IMR-90 (cell line): ENCODE results near the gene BTBD2. TPM values are rescaled to one million over a fixed set of nuclear protein-coding genes. Genes with fewer than 3 reads are reported as not detected.

ENCODE experiments used
- ATAC-seq: fragments of 200-7000 bp; cut with Tn5 transposase; 2 replicates; pipeline ENCODE4 v1.9.1; 2020; ENCODE audit warnings: low read depth, mild to moderate bottlenecking, moderate library complexity
- BruUV-seq: library from RNA; stranded (reverse); fragments of 400-500 nt; replicated peaks from 2 replicates; lab custom pipeline; 2021; lab: Mats Ljungman, UMichigan
- CTCF ChIA-PET: fragments of 300-600 bp; formaldehyde crosslinking; extraction: SDS; loops from one replicate; lab custom pipeline; 2021; ENCODE audit warnings: antibody characterized with exemption; lab: Yijun Ruan, JAX
- POLR2A ChIA-PET: fragments of 300-600 bp; sonication (Branson Sonifier 250); formaldehyde crosslinking; loops from one replicate; lab custom pipeline; 2022; ENCODE audit warnings: antibody characterized with exemption; ENCODE audit not compliant: unreplicated experiment; lab: Charles Lee
- DNase-seq: peaks from one replicate; pipeline ENCODE4 v3.0.0; 2013
- H2AFZ ChIP-seq: replicated peaks from 2 replicates; pipeline ENCODE3; 2013; ENCODE audit warnings: low read length, mild to moderate bottlenecking; ENCODE audit not compliant: poor library complexity
- H2AK5ac ChIP-seq: 2 replicates; pipeline ENCODE4 v1.6.1; 2013; ENCODE audit warnings: low read depth, low read length, inconsistent platforms
- H2AK9ac ChIP-seq: replicated peaks from 2 replicates; pipeline ENCODE3; 2013; ENCODE audit warnings: mild to moderate bottlenecking, low read depth, low read length, moderate library complexity; ENCODE audit not compliant: poor library complexity
- H2BK120ac ChIP-seq: 2 replicates; pipeline ENCODE4 v1.6.1; 2013; ENCODE audit warnings: low read depth, low read length, inconsistent platforms
- H2BK15ac ChIP-seq: 3 replicates; pipeline ENCODE4 v1.6.1; 2013; ENCODE audit warnings: low read depth, low read length, inconsistent platforms
- H2BK20ac ChIP-seq: 2 replicates; pipeline ENCODE4 v1.6.1; 2013; ENCODE audit warnings: low read depth, mild to moderate bottlenecking, inconsistent platforms, low read length, moderate library complexity
- H2BK5ac ChIP-seq: 2 replicates; pipeline ENCODE4 v1.6.1; 2013; ENCODE audit warnings: mild to moderate bottlenecking, low read depth, low read length, inconsistent platforms; ENCODE audit not compliant: poor library complexity, severe bottlenecking
- H3K14ac ChIP-seq: replicated peaks from 2 replicates; pipeline ENCODE4 v1.6.1; 2013; ENCODE audit warnings: low read depth, low read length, inconsistent platforms
- H3K18ac ChIP-seq: 2 replicates; pipeline ENCODE4 v1.6.1; 2013; ENCODE audit warnings: low read depth, low read length, control low read depth
- H3K23ac ChIP-seq: 2 replicates; pipeline ENCODE4 v1.6.1; 2013; ENCODE audit warnings: low read depth, low read length, inconsistent platforms
- H3K27ac ChIP-seq: 2 replicates; pipeline ENCODE4 v1.5.1; 2013; ENCODE audit warnings: mild to moderate bottlenecking, control low read depth, low read length; ENCODE audit not compliant: insufficient read depth
- H3K27me3 ChIP-seq: 2 replicates; pipeline ENCODE4 v1.6.1; 2013; ENCODE audit warnings: low read length; ENCODE audit not compliant: control insufficient read depth, insufficient read depth
- H3K36me3 ChIP-seq: 2 replicates; pipeline ENCODE4 v1.6.1; 2013; ENCODE audit warnings: low read length, mixed read lengths; ENCODE audit not compliant: control insufficient read depth, insufficient read depth
- H3K4ac ChIP-seq: 2 replicates; pipeline ENCODE4 v1.6.1; 2013; ENCODE audit warnings: low read depth, low read length, inconsistent platforms
- H3K4me1 ChIP-seq: 2 replicates; pipeline ENCODE4 v1.6.1; 2013; ENCODE audit warnings: low read length, mixed read lengths; ENCODE audit not compliant: control insufficient read depth, insufficient read depth
- H3K4me2 ChIP-seq: 2 replicates; pipeline ENCODE4 v1.6.1; 2013; ENCODE audit warnings: low read depth, mild to moderate bottlenecking, control low read depth, low read length, moderate library complexity
- H3K4me3 ChIP-seq: 2 replicates; pipeline ENCODE4 v1.5.1; 2013; ENCODE audit warnings: low read depth, mild to moderate bottlenecking, control low read depth, low read length, moderate library complexity; ENCODE audit not compliant: insufficient read depth
- H3K56ac ChIP-seq: 2 replicates; pipeline ENCODE4 v1.6.1; 2013; ENCODE audit warnings: low read length, inconsistent platforms; ENCODE audit not compliant: insufficient read depth; ENCODE audit errors: extremely low read depth
- H3K79me1 ChIP-seq, 2 experiments: 2 replicates each; pipeline ENCODE4 v1.6.1; 2013; ENCODE audit warnings: low read length in 2 of 2, inconsistent platforms in 1 of 2, low read depth in 1 of 2
- H3K9ac ChIP-seq: 2 replicates; pipeline ENCODE4 v1.6.1; 2013; ENCODE audit warnings: low read depth, low read length, control low read depth
- H3K9me1 ChIP-seq: 2 replicates; pipeline ENCODE4 v1.6.1; 2013; ENCODE audit warnings: low read length, inconsistent platforms; ENCODE audit not compliant: insufficient read depth
- H3K9me3 ChIP-seq: 2 replicates; pipeline ENCODE4 v1.6.1; 2013; ENCODE audit warnings: low read length; ENCODE audit not compliant: control insufficient read depth, insufficient read depth
- H4K20me1 ChIP-seq: 2 replicates; pipeline ENCODE4 v1.6.1; 2013; ENCODE audit warnings: low read length, inconsistent platforms; ENCODE audit not compliant: insufficient read depth
- H4K5ac ChIP-seq: 2 replicates; pipeline ENCODE4 v1.6.1; 2013; ENCODE audit warnings: mild to moderate bottlenecking, low read depth, low read length, control low read depth
- H4K8ac ChIP-seq, 2 experiments: 2 replicates each; pipeline ENCODE4 v1.6.1; 2013; ENCODE audit warnings: low read depth in 2 of 2, low read length in 2 of 2, control low read depth in 1 of 2, inconsistent platforms in 1 of 2
- H4K91ac ChIP-seq: 2 replicates; pipeline ENCODE4 v1.6.1; 2013; ENCODE audit warnings: low read depth, low read length, inconsistent platforms; ENCODE audit not compliant: insufficient read depth
- MXI1 ChIP-seq: IDR thresholded peaks from 2 replicates; pipeline ENCODE4 v1.6.1; 2012; ENCODE audit warnings: low read depth, mild to moderate bottlenecking, low read length, moderate library complexity, borderline replicate concordance
- NFE2L2 ChIP-seq: fragments of 150-350 bp; IDR thresholded peaks from 2 replicates; pipeline ENCODE4 v1.6.1; 2016; ENCODE audit warnings: low read depth, mild to moderate bottlenecking, low read length
- POLR2A ChIP-seq: IDR thresholded peaks from 2 replicates; pipeline ENCODE4 v1.6.1; 2012; ENCODE audit warnings: mild to moderate bottlenecking, low read depth, low read length
- RCOR1 ChIP-seq: IDR thresholded peaks from 2 replicates; pipeline ENCODE4 v1.6.1; 2012; ENCODE audit warnings: mild to moderate bottlenecking, low read length, improper control_type of control experiment; ENCODE audit not compliant: insufficient replicate concordance
- USF2 ChIP-seq: fragments of 150-350 bp; IDR thresholded peaks from 2 replicates; pipeline ENCODE4 v1.6.1; 2017; ENCODE audit warnings: mild to moderate bottlenecking, antibody characterized with exemption, low read length, low read depth
- WGBS, 2 experiments: methylation state at CpG; one replicate each; pipeline versions ENCODE4 v1.1.5 to v1.1.7; 2013; ENCODE audit warnings: missing lambda C conversion rate in 2 of 2; ENCODE audit not compliant: insufficient read length in 1 of 2; ENCODE audit errors: extremely low coverage in 2 of 2; 5-methylcytosine and 5-hydroxymethylcytosine counted together
- dilution Hi-C: fragments of 300-500 bp; cut with HindIII; formaldehyde crosslinking; loops from one replicate; pipeline ENCODE4 v1.14.3; 2018; ENCODE audit warnings: low sequenced_read_pairs; ENCODE audit not compliant: unreplicated experiment
- in situ Hi-C: fragments of 300-500 bp; cut with MboI; formaldehyde crosslinking; loops from 3 replicates; pipeline ENCODE4 v1.14.3; 2019; ENCODE audit warnings: low sequenced_read_pairs, inconsistent platforms, mixed read lengths
- intact Hi-C: fragments of 100-400 bp; cut with micrococcal nuclease; formaldehyde crosslinking; loops from 2 replicates; pipeline ENCODE4 v1.10.0; 2022
- polyA plus RNA-seq, 3 experiments: library from polyadenylated mRNA; depleted of rRNA; stranded (reverse); fragments of >200 nt; gene quantifications; 2 replicates each; pipeline ENCODE4 v1.2.3, GENCODE V29; 2012; ENCODE audit warnings: low replicate concordance in 1 of 3
- total RNA-seq: library from RNA; depleted of rRNA; stranded (reverse); fragments of >200 nt; gene quantifications from 2 replicates; pipeline ENCODE4 v1.2.3, GENCODE V29; 2012

Gene BTBD2
- total and polyA plus RNA-seq, 2 of the 4 experiments (the other 2 are of a cell fraction), result 24.4 to 65.7 TPM

GRCh38 chr19:1970003-1970805 is 45.3 kb downstream of the BTBD2 start:
- Histone ChIP-seq H3K27me3 (no peaks in the 10 kb centered on the region), H3K9me1 (peaks cover 4% of the 10 kb centered on the region), H2BK15ac (no peak overlapping the region), H3K9ac (no peak overlapping the region), H3K4me2 (no peak overlapping the region), H2AFZ (no peak overlapping the region), H3K56ac (no peak overlapping the region), H3K9me3 (no peaks in the 10 kb centered on the region), H3K27ac (no peak overlapping the region), H4K20me1 (peaks cover 67% of the 10 kb centered on the region), H4K5ac (no peak overlapping the region), H3K18ac (no peak overlapping the region), H3K14ac (no peak overlapping the region), H2BK5ac (no peak overlapping the region), H3K4me3 (no peak overlapping the region), H3K4ac (no peak overlapping the region), H3K4me1 (no peaks in the 10 kb centered on the region), H2BK120ac (no peak overlapping the region), H3K79me1 (peaks cover 17 to 55% of the 10 kb centered on the region in 2 experiments), H2BK20ac (no peak overlapping the region), H3K23ac (no peak overlapping the region), H3K36me3 (peaks cover 25% of the 10 kb centered on the region), H4K8ac (no peak overlapping the region), H4K91ac (no peak overlapping the region), H2AK9ac (no peak overlapping the region), H2AK5ac (no peak overlapping the region)
- dilution Hi-C loops, result no loop called here
- in situ Hi-C loops, result no loop called here
- POLR2A ChIA-PET, result no interaction called here
- ATAC-seq, result no peak
- 96% methylated on average over 17 of the region's 38 CpGs; no CpG with 5 or more reads in 1 of the 2 experiments for WGBS, 2 experiments
- intact Hi-C loops, result no loop called here
- no TSS peak for BruUV-seq
- CTCF ChIA-PET, result no interaction called here
- DNase-seq, result no peak
- TF ChIP-seq NFE2L2, result no peak
- no peak for TF ChIP-seq MXI1
- no peak for TF ChIP-seq RCOR1
- no peak for TF ChIP-seq USF2
- no peak for TF ChIP-seq POLR2A
